ENCODE results near the gene ACE. TPM values are rescaled to one million over a fixed set of nuclear protein-coding genes. Genes with fewer than 3 reads are reported as not detected.

ACE gene
- total RNA-seq, 1 experiment from 2014 or later, result 4.5 TPM

GRCh38 chr17:63523253-63523855 is 46.5 kb downstream of the ACE start, which contains the start of gene KCNH6:
Gene KCNH6, plus strand, starts transcription at chr17:63523358. Its CDS starts 56 bp downstream, at chr17:63523414.
- Histone ChIP-seq H3K4me3 (ENCODE audit: low read depth in 2 of 2, low read length in 2 of 2) (peak within 1 kb of the TSS in 1 of 2 experiments; percentile 7; a peak in 1 of 4 replicates), H3K9me3 (ENCODE audit: control insufficient read depth, insufficient read depth, low read depth, low read length) (no peaks in the 10 kb centered on the region), H3K4me1 (ENCODE audit: control insufficient read depth, insufficient read depth, low read length) (no peaks in the 10 kb centered on the region), H3K27ac (ENCODE audit: low read length) (no peak within 1 kb of the TSS), H3K36me3 (ENCODE audit: control insufficient read depth, insufficient read depth, low read length) (no peaks in the 10 kb centered on the region), H3K27me3 (ENCODE audit: control insufficient read depth, insufficient read depth, low read length) (no peaks in the 10 kb centered on the region; the same call in 1 of the 2 replicates)
- ATAC-seq, result peak; percentile 67
- TF ChIP-seq CTCF (IDR thresholded peaks at IDR 0.05) (no peak), SIN3A (IDR thresholded peaks at IDR 0.05; ENCODE audit: borderline replicate concordance, insufficient read depth, low read depth, low read length) (no peak), REST (IDR thresholded peaks at IDR 0.05; ENCODE audit: insufficient read depth in 1 of 2, low read depth in 2 of 2, low read length in 1 of 2) (no peak), POLR2AphosphoS5 (IDR thresholded peaks at IDR 0.05; ENCODE audit: low read depth, low read length) (no peak), TCF7L2 (IDR thresholded peaks at IDR 0.05; ENCODE audit: low read depth, low read length) (no peak)
- DNase-seq (ENCODE audit: low read depth, low spot score), result no peak
- ChIA-PET CTCF (no interaction called here), POLR2A (no interaction called here)
- intact Hi-C loops (cut with micrococcal nuclease; ENCODE audit: unreplicated experiment), result no loop called here
- BruUV-seq (replicated peaks), result no TSS peak
- in situ Hi-C loops (cut with HindIII; ENCODE audit: low pct_unique_long_range_greater_than_20kb, low sequenced_read_pairs), result no loop called here

GRCh38 chr17:63524051-63524450 is 47.2 kb downstream of the ACE start:
- no TSS peak for BruUV-seq (replicated peaks)

More at GRCh38 chr17:63524051-63524450, 47.2 kb downstream of the ACE start:
- Histone ChIP-seq H3K4me3 (ENCODE audit: low read depth in 2 of 2, low read length in 2 of 2) (no peak overlapping the region), H3K27ac (ENCODE audit: low read length) (no peak overlapping the region), H3K4me1 (ENCODE audit: control insufficient read depth, insufficient read depth, low read length) (no peaks in the 10 kb centered on the region), H3K27me3 (ENCODE audit: control insufficient read depth, insufficient read depth, low read length) (no peaks in the 10 kb centered on the region; the same call in 1 of the 2 replicates), H3K36me3 (ENCODE audit: control insufficient read depth, insufficient read depth, low read length) (no peaks in the 10 kb centered on the region), H3K9me3 (ENCODE audit: control insufficient read depth, insufficient read depth, low read depth, low read length) (no peaks in the 10 kb centered on the region)
- TF ChIP-seq POLR2AphosphoS5 (IDR thresholded peaks at IDR 0.05; ENCODE audit: low read depth, low read length) (no peak), SIN3A (IDR thresholded peaks at IDR 0.05; ENCODE audit: borderline replicate concordance, insufficient read depth, low read depth, low read length) (no peak), CTCF (IDR thresholded peaks at IDR 0.05) (no peak), TCF7L2 (IDR thresholded peaks at IDR 0.05; ENCODE audit: low read depth, low read length) (no peak)
- ChIA-PET CTCF (no interaction called here), POLR2A (no interaction called here)
- in situ Hi-C loops (cut with HindIII; ENCODE audit: low pct_unique_long_range_greater_than_20kb, low sequenced_read_pairs) (no loop called here), intact Hi-C loops (cut with micrococcal nuclease; ENCODE audit: unreplicated experiment) (no loop called here)
- ATAC-seq (no peak), DNase-seq (ENCODE audit: low read depth, low spot score) (no peak)
